HepG2 (cell line): ENCODE results near the gene CTNNA2. TPM values are rescaled to one million over a fixed set of nuclear protein-coding genes. Genes with fewer than 3 reads are reported as not detected.

Source experiments
- ATAC-seq: fragments of 200-7000 bp; cut with Tn5 transposase; 3 replicates; pipeline ENCODE4 v1.9.1; 2020; ENCODE audit warnings: mild to moderate bottlenecking, moderate library complexity
- BruUV-seq: library from RNA; stranded (reverse); fragments of 400-500 nt; replicated peaks from 2 replicates; lab custom pipeline; 2021; lab: Mats Ljungman, UMichigan
- CTCF ChIA-PET: fragments of 300-600 bp; formaldehyde crosslinking; extraction: SDS; loops from one replicate; lab custom pipeline; 2021; ENCODE audit warnings: low total read pairs, inconsistent platforms, low intra/inter-chr PET ratio; lab: Yijun Ruan, JAX
- POLR2A ChIA-PET: fragments of 350-600 bp; sonication (Branson Sonifier 250); formaldehyde crosslinking; loops from one replicate; lab custom pipeline; 2020; ENCODE audit warnings: antibody characterized with exemption, inconsistent platforms; lab: Yijun Ruan, JAX
- DNase-seq: peaks from one replicate; pipeline ENCODE4 v3.0.0-alpha.2; 2015; ENCODE audit warnings: low spot score
- FAIRE-seq: peaks from 3 replicates; lab custom pipeline; 2011; peaks lifted over from hg19 to GRCh38; lab: Jason Lieb, UNC
- H2AFZ ChIP-seq: one replicate; pipeline ENCODE4 v1.6.1; 2011; ENCODE audit warnings: low read length, inconsistent platforms
- H3K27ac ChIP-seq: fragments of 300-600 bp; 3 replicates; pipeline ENCODE4 v1.8.0; 2011; ENCODE audit warnings: mixed run types, mild to moderate bottlenecking, mixed read lengths, low read length, inconsistent platforms; ENCODE audit not compliant: insufficient read depth; ENCODE audit errors: extremely low read length
- H3K27me3 ChIP-seq, 2 experiments: fragments of 200-600 bp in 1 of 2; 2 replicates in 1 of 2; 3 replicates in 1 of 2; pipeline versions ENCODE4 v1.6.0 to v1.8.0; 2011; ENCODE audit warnings: low read length in 2 of 2, mild to moderate bottlenecking in 2 of 2, moderate library complexity in 2 of 2, inconsistent platforms in 1 of 2; ENCODE audit not compliant: insufficient read depth in 2 of 2, control insufficient read depth in 1 of 2
- H3K36me3 ChIP-seq, 2 experiments: fragments of 200-600 bp in 1 of 2; replicated peaks in 1 of 2; 2 replicates in 1 of 2; 3 replicates in 1 of 2; pipeline versions ENCODE4 v1.5.1 to v1.8.0; 2011; ENCODE audit warnings: low read length in 2 of 2, inconsistent platforms in 1 of 2; ENCODE audit not compliant: insufficient read depth in 2 of 2, control insufficient read depth in 1 of 2
- H3K4me1 ChIP-seq: 2 replicates; pipeline ENCODE4 v1.5.1; 2012; ENCODE audit warnings: low read length, inconsistent platforms; ENCODE audit not compliant: insufficient read depth
- H3K4me2 ChIP-seq: 2 replicates; pipeline ENCODE4 v1.6.0; 2011; ENCODE audit warnings: low read depth, low read length, inconsistent platforms
- H3K4me3 ChIP-seq, 3 experiments: fragments of 200-600 bp in 1 of 3; sonication (generic), shearing (Covaris generic) in 1 of 3; replicated peaks in 1 of 3; 2 replicates each; pipeline ENCODE4 v1.5.1; 2011 to 2016; ENCODE audit warnings: low read length in 3 of 3, inconsistent platforms in 2 of 3, low read depth in 2 of 3, mild to moderate bottlenecking in 2 of 3, control low read depth in 1 of 3, mixed read lengths in 1 of 3; ENCODE audit not compliant: insufficient read depth in 1 of 3
- H3K79me2 ChIP-seq: one replicate; pipeline ENCODE4 v1.6.1; 2011; ENCODE audit warnings: low read length, inconsistent platforms; ENCODE audit not compliant: insufficient read depth
- H3K9ac ChIP-seq: 2 replicates; pipeline ENCODE4 v1.6.0; 2011; ENCODE audit warnings: mild to moderate bottlenecking, low read depth, low read length, inconsistent platforms; ENCODE audit not compliant: insufficient read depth
- H3K9me3 ChIP-seq: 2 replicates; pipeline ENCODE4 v1.5.1; 2012; ENCODE audit warnings: mild to moderate bottlenecking, low read length
- H4K20me1 ChIP-seq: 2 replicates; pipeline ENCODE4 v1.6.0; 2011; ENCODE audit warnings: inconsistent platforms, mild to moderate bottlenecking, low read length, moderate library complexity; ENCODE audit not compliant: insufficient read depth
- AGO1 ChIP-seq: fragments of 200-400 bp; formaldehyde crosslinking; IDR thresholded peaks from 2 replicates; pipeline ENCODE4 v1.6.1; 2017; ENCODE audit warnings: mild to moderate bottlenecking, low read depth, low read length, moderate library complexity; ENCODE audit not compliant: poor library complexity, severe bottlenecking
- ERF ChIP-seq: IDR thresholded peaks from 2 replicates; pipeline ENCODE4 v1.6.1; 2018; ENCODE audit warnings: missing biosample characterization, missing genetic modification reagents
- NFYB ChIP-seq: sonication (generic); formaldehyde crosslinking; IDR thresholded peaks from 2 replicates; pipeline ENCODE4 v1.4.0; 2020; ENCODE audit warnings: missing genetic modification reagents
- ONECUT2 ChIP-seq: sonication (generic); formaldehyde crosslinking; IDR thresholded peaks from 2 replicates; pipeline ENCODE4 v1.4.0; 2020; ENCODE audit warnings: missing genetic modification reagents
- POLR2A ChIP-seq, 2 experiments: IDR thresholded peaks; 2 replicates each; pipeline ENCODE4 v1.6.1; 2011; ENCODE audit warnings: low read depth in 2 of 2, low read length in 2 of 2, mild to moderate bottlenecking in 1 of 2, moderate library complexity in 1 of 2; ENCODE audit not compliant: insufficient read depth in 1 of 2
- RORA ChIP-seq: sonication (generic); formaldehyde crosslinking; IDR thresholded peaks from 2 replicates; pipeline ENCODE4 v1.5.0; 2020; ENCODE audit warnings: mild to moderate bottlenecking, missing genetic modification reagents, moderate library complexity
- SAP130 ChIP-seq: IDR thresholded peaks from 2 replicates; pipeline ENCODE4 v1.6.1; 2016; ENCODE audit warnings: low read depth
- SMAD9 ChIP-seq: sonication (generic); formaldehyde crosslinking; IDR thresholded peaks from 2 replicates; pipeline ENCODE4 v1.5.1; 2020; ENCODE audit warnings: mild to moderate bottlenecking, missing genetic modification reagents
- TBX2 ChIP-seq: sonication (generic); formaldehyde crosslinking; IDR thresholded peaks from 2 replicates; pipeline ENCODE4 v1.5.0; 2020; ENCODE audit warnings: missing genetic modification reagents, mild to moderate bottlenecking, borderline replicate concordance
- TRIM24 ChIP-seq: sonication (generic); formaldehyde crosslinking; IDR thresholded peaks from 2 replicates; pipeline ENCODE4 v1.8.0; 2022; ENCODE audit warnings: mild to moderate bottlenecking, missing genetic modification reagents
- XRCC5 ChIP-seq: fragments of 200-400 bp; formaldehyde crosslinking; optimal IDR thresholded peaks from 2 replicates; pipeline ENCODE3; 2017; ENCODE audit warnings: mild to moderate bottlenecking, low read length
- ZNF282 ChIP-seq: fragments of 450-650 bp; IDR thresholded peaks from 2 replicates; pipeline ENCODE4 v1.6.1; 2018; ENCODE audit not compliant: partially characterized antibody
- WGBS: methylation state at CpG from one replicate; pipeline ENCODE4 v1.1.6; 2017; ENCODE audit warnings: low lambda C conversion rate; 5-methylcytosine and 5-hydroxymethylcytosine counted together
- in situ Hi-C: cut with HindIII; loops from 2 replicates; pipeline ENCODE4 v1.10.0; 2017; ENCODE audit warnings: low pct_unique_long_range_greater_than_20kb; ENCODE audit not compliant: extremely low pct_ligation_motif_present
- intact Hi-C: fragments of 100-400 bp; cut with micrococcal nuclease; formaldehyde crosslinking; loops from one replicate; pipeline ENCODE4 v1.10.0; 2022; ENCODE audit not compliant: unreplicated experiment
- polyA plus RNA-seq, 8 experiments: library from polyadenylated mRNA; depleted of rRNA in 3 of 8; stranded (reverse) in 7 of 8; unstranded in 1 of 8; fragments of >200 nt; fragmentation: Illumina TruSeq in 4 of 8; extraction: Trizol in 4 of 8; gene quantifications; 2 replicates each; pipeline versions ENCODE4 v1.2.1 to v1.2.3, GENCODE V29; 2011 to 2016; ENCODE audit warnings: low read depth in 4 of 8, missing spikeins in 1 of 8, mixed read lengths in 1 of 8; ENCODE audit not compliant: insufficient read depth in 1 of 8
- total RNA-seq, 5 experiments: library from RNA; depleted of rRNA; stranded (reverse); fragments of >200 nt; fragmentation: Illumina TruSeq; extraction: Trizol; gene quantifications; 2 replicates each; pipeline ENCODE4 v1.2.3, GENCODE V29; 2016; ENCODE audit warnings: low read depth in 1 of 5
- TF ChIP-seq, protein P1 (sequence below): sonication (generic); formaldehyde crosslinking; IDR thresholded peaks from 2 replicates; pipeline ENCODE4 v1.5.0; 2020; ENCODE audit warnings: missing genetic modification reagents
- TF ChIP-seq, protein P2 (sequence below): sonication (generic); formaldehyde crosslinking; IDR thresholded peaks from 2 replicates; pipeline ENCODE4 v1.4.0; 2020; ENCODE audit warnings: missing genetic modification reagents
- TF ChIP-seq, protein P3 (sequence below): sonication (generic); formaldehyde crosslinking; IDR thresholded peaks from 2 replicates; pipeline ENCODE4 v1.4.0; 2020; ENCODE audit warnings: mild to moderate bottlenecking, missing genetic modification reagents, borderline replicate concordance
- TF ChIP-seq, protein P4 (sequence below): sonication (generic); formaldehyde crosslinking; IDR thresholded peaks from 2 replicates; pipeline ENCODE4 v1.8.1; 2023; ENCODE audit warnings: mild to moderate bottlenecking, moderate library complexity, missing genetic modification reagents
- TF ChIP-seq, protein P5 (sequence below): sonication (generic); formaldehyde crosslinking; IDR thresholded peaks from 2 replicates; pipeline ENCODE4 v1.4.0; 2020; ENCODE audit warnings: missing genetic modification reagents

CTNNA2 gene
- total and polyA plus RNA-seq, 2 of the 13 experiments (the other 11 are each of a cell fraction or from before 2014, with no cell fraction given) = not detected

DNA sequence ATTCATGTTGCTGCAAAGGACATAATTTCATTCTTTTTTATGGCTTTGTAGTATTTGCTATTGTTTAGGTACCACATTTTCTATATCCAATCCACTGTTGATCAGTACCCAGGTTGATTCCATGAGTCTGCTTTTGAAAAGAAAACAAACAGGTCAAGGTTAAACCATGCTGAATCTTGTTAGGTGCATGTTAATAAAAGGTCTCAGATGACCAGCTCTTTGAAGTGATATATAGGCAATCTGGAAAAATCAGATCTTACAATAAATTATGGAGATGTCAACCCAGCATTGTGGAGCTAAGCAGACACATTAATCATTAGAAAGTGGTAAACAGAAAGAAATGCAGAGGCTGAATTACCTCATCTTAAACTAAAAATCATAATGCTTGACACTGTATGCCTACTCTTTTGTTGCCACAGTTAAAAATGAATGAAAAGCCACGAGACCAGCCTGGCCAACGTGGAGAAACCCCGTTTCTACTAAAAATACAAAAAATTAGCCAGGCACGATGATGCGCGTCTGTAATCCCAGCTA is 246.0 kb downstream of the CTNNA2 start:
- Histone ChIP-seq H3K27ac (no peak overlapping the region), H3K79me2 (no peaks in the 10 kb centered on the region), H2AFZ (no peak overlapping the region), H3K4me3 (no peak overlapping the region), H3K4me2 (no peak overlapping the region), H3K9me3 (no peaks in the 10 kb centered on the region), H3K27me3 (no peaks in the 10 kb centered on the region), H4K20me1 (no peaks in the 10 kb centered on the region), H3K9ac (no peak overlapping the region), H3K36me3 (no peaks in the 10 kb centered on the region), H3K4me1 (no peaks in the 10 kb centered on the region)
- DNase-seq (no peak), FAIRE-seq (no peak), ATAC-seq (no peak)
- 46% methylated on average over 6 of the region's 6 CpGs for WGBS
- no peak for TF ChIP-seq TRIM24 (CRISPR knock-in tag)
- TF ChIP-seq, protein P1, sequence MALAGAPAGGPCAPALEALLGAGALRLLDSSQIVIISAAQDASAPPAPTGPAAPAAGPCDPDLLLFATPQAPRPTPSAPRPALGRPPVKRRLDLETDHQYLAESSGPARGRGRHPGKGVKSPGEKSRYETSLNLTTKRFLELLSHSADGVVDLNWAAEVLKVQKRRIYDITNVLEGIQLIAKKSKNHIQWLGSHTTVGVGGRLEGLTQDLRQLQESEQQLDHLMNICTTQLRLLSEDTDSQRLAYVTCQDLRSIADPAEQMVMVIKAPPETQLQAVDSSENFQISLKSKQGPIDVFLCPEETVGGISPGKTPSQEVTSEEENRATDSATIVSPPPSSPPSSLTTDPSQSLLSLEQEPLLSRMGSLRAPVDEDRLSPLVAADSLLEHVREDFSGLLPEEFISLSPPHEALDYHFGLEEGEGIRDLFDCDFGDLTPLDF (CRISPR knock-in tag) = no peak
- TF ChIP-seq SAP130 (CRISPR knock-in tag) = no peak
- TF ChIP-seq NFYB (CRISPR knock-in tag) = no peak
- TF ChIP-seq, protein P2, sequence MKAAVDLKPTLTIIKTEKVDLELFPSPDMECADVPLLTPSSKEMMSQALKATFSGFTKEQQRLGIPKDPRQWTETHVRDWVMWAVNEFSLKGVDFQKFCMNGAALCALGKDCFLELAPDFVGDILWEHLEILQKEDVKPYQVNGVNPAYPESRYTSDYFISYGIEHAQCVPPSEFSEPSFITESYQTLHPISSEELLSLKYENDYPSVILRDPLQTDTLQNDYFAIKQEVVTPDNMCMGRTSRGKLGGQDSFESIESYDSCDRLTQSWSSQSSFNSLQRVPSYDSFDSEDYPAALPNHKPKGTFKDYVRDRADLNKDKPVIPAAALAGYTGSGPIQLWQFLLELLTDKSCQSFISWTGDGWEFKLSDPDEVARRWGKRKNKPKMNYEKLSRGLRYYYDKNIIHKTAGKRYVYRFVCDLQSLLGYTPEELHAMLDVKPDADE (CRISPR knock-in tag) = no peak
- TF ChIP-seq ONECUT2 = no peak
- TF ChIP-seq TBX2 = no peak
- no peak for TF ChIP-seq RORA (CRISPR knock-in tag)
- no peak for TF ChIP-seq SMAD9 (CRISPR knock-in tag)
- no peak for TF ChIP-seq ERF (CRISPR knock-in tag)
- TF ChIP-seq XRCC5 = no peak
- TF ChIP-seq, protein P3, sequence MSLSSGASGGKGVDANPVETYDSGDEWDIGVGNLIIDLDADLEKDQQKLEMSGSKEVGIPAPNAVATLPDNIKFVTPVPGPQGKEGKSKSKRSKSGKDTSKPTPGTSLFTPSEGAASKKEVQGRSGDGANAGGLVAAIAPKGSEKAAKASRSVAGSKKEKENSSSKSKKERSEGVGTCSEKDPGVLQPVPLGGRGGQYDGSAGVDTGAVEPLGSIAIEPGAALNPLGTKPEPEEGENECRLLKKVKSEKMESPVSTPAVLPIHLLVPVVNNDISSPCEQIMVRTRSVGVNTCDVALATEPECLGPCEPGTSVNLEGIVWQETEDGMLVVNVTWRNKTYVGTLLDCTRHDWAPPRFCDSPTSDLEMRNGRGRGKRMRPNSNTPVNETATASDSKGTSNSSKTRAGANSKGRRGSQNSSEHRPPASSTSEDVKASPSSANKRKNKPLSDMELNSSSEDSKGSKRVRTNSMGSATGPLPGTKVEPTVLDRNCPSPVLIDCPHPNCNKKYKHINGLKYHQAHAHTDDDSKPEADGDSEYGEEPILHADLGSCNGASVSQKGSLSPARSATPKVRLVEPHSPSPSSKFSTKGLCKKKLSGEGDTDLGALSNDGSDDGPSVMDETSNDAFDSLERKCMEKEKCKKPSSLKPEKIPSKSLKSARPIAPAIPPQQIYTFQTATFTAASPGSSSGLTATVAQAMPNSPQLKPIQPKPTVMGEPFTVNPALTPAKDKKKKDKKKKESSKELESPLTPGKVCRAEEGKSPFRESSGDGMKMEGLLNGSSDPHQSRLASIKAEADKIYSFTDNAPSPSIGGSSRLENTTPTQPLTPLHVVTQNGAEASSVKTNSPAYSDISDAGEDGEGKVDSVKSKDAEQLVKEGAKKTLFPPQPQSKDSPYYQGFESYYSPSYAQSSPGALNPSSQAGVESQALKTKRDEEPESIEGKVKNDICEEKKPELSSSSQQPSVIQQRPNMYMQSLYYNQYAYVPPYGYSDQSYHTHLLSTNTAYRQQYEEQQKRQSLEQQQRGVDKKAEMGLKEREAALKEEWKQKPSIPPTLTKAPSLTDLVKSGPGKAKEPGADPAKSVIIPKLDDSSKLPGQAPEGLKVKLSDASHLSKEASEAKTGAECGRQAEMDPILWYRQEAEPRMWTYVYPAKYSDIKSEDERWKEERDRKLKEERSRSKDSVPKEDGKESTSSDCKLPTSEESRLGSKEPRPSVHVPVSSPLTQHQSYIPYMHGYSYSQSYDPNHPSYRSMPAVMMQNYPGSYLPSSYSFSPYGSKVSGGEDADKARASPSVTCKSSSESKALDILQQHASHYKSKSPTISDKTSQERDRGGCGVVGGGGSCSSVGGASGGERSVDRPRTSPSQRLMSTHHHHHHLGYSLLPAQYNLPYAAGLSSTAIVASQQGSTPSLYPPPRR = no peak
- TF ChIP-seq ZNF282 = no peak
- TF ChIP-seq, protein P4, sequence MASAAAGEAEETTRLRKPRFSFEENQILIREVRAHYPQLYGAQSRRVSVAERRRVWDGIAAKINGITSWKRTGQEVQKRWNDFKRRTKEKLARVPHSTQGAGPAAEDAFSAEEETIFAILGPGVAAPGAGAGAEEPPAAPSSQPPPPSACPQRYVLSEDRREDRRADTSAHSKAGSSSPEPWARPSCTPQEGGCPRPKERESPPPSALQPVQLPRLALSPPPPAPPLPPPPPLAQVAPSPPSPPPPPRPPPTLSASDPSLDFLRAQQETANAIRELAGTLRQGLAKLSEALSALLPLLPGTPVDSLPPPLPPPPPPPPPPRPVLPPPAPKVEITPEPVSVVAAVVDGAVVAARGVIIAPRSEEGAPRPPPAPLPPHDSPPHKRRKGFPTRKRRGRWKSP = no peak
- TF ChIP-seq, protein P5, sequence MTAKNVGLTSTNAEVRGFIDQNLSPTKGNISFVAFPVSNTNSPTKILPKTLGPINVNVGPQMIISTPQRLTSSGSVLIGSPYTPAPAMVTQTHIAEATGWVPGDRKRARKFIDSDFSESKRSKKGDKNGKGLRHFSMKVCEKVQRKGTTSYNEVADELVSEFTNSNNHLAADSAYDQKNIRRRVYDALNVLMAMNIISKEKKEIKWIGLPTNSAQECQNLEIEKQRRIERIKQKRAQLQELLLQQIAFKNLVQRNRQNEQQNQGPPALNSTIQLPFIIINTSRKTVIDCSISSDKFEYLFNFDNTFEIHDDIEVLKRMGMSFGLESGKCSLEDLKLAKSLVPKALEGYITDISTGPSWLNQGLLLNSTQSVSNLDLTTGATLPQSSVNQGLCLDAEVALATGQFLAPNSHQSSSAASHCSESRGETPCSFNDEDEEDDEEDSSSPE (CRISPR knock-in tag) = no peak
- no peak for TF ChIP-seq AGO1
- TF ChIP-seq POLR2A (IDR thresholded peaks at IDR 0.05; ENCODE audit: insufficient read depth in 1 of 2, low read depth in 2 of 2, low read length in 2 of 2) = no peak
- intact Hi-C loops = no loop called here
- in situ Hi-C loops = no loop called here
- no TSS peak for BruUV-seq
- CTCF ChIA-PET = no interaction called here
- POLR2A ChIA-PET = no interaction called here
